ENCODE measurements around the gene OR4K1. TPM values are rescaled to one million over a fixed set of nuclear protein-coding genes. Genes with fewer than 3 reads are reported as not detected.

Gene OR4K1
- total and polyA plus RNA-seq, 9 of the 15 experiments (the other 6 are each of a cell fraction or from before 2014, with no cell fraction given): not detected

DNA sequence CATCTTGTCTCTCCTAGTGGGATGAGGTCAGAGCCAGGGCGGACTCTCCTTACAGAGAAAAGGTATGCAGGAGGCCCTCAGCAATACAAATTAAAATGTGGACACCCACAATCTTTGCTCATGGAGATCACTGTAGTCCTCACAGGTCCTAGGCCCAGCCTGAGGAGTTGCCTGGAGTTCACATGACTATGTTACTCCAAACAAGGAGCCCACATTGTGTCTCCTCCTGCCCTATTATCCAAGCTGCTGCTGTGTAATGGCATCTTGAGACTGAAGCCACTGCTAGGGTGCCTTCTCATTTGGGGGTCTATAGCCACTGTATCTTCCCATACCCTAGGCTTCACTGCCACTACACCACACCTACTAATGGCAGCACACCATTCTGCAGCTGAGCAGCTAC is 11.0 kb downstream of the OR4K1 start:
- Histone ChIP-seq H3K4me1 (replicated peaks in 1 of 2; ENCODE audit: control insufficient read depth in 2 of 2, insufficient read depth in 2 of 2, low read length in 2 of 2) (no peaks in the 10 kb centered on the region), H3K27me3 (ENCODE audit: control insufficient read depth in 2 of 2, insufficient read depth in 2 of 2, low read length in 2 of 2) (no peaks in the 10 kb centered on the region), H3K4me2 (ENCODE audit: insufficient read depth, low read length) (no peak overlapping the region), H3K79me2 (ENCODE audit: control insufficient read depth, insufficient read depth, low read length) (no peaks in the 10 kb centered on the region), H3K27ac (ENCODE audit: extremely low read depth, low read depth, low read length) (no peak overlapping the region), H3K36me3 (ENCODE audit: control insufficient read depth, insufficient read depth, low read length) (no peaks in the 10 kb centered on the region), H2AFZ (ENCODE audit: low read depth, low read length) (no peak overlapping the region), H3K9me1 (ENCODE audit: control insufficient read depth, insufficient read depth, low read length) (no peaks in the 10 kb centered on the region), H3K9me3 (replicated peaks; ENCODE audit: control insufficient read depth, insufficient read depth, low read depth, low read length) (no peaks in the 10 kb centered on the region), H3K4me3 (no peak overlapping the region), H4K20me1 (replicated peaks; ENCODE audit: control insufficient read depth, insufficient read depth, low read length) (no peaks in the 10 kb centered on the region), H3K9ac (ENCODE audit: insufficient read depth in 1 of 2, low read depth in 2 of 2, low read length in 2 of 2) (no peak overlapping the region)
- ATAC-seq: no peak
- no peak for FAIRE-seq
- intact Hi-C loops (cut with micrococcal nuclease) (no loop called here), in situ Hi-C loops (cut with MboI) (no loop called here)
- WGBS (ENCODE audit: insufficient coverage, low coverage, missing lambda C conversion rate): 19% methylated on average over 1 of the region's 1 CpG
- POLR2A ChIA-PET: interaction anchor here (1.2 kb wide), 1 partner anchor 34 kb away, joined by 3 read pairs; no protein-coding TSS in a partner anchor
- CTCF ChIA-PET (ENCODE audit: low intra/inter-chr PET ratio): no interaction called here
- no TSS peak for BruUV-seq (replicated peaks)
- DNase-seq (ENCODE audit: extremely low read depth in 1 of 4, low spot score in 3 of 4): no peak
- TF ChIP-seq ZNF707 (CRISPR knock-in tag; conservative IDR thresholded peaks at IDR 0.05): no peak
- TF ChIP-seq, protein P1, sequence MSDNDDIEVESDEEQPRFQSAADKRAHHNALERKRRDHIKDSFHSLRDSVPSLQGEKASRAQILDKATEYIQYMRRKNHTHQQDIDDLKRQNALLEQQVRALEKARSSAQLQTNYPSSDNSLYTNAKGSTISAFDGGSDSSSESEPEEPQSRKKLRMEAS (CRISPR knock-in tag; IDR thresholded peaks at IDR 0.05): no peak
- no peak for TF ChIP-seq ZNF79 (CRISPR knock-in tag; IDR thresholded peaks at IDR 0.05; ENCODE audit: low read depth)
- TF ChIP-seq ZNF140 (CRISPR knock-in tag; IDR thresholded peaks at IDR 0.05): no peak
- no peak for TF ChIP-seq RREB1 (CRISPR knock-in tag; IDR thresholded peaks at IDR 0.05)
- no peak for TF ChIP-seq STAT5A (IDR thresholded peaks at IDR 0.05; ENCODE audit: borderline replicate concordance, low read length)
- TF ChIP-seq, protein P2, sequence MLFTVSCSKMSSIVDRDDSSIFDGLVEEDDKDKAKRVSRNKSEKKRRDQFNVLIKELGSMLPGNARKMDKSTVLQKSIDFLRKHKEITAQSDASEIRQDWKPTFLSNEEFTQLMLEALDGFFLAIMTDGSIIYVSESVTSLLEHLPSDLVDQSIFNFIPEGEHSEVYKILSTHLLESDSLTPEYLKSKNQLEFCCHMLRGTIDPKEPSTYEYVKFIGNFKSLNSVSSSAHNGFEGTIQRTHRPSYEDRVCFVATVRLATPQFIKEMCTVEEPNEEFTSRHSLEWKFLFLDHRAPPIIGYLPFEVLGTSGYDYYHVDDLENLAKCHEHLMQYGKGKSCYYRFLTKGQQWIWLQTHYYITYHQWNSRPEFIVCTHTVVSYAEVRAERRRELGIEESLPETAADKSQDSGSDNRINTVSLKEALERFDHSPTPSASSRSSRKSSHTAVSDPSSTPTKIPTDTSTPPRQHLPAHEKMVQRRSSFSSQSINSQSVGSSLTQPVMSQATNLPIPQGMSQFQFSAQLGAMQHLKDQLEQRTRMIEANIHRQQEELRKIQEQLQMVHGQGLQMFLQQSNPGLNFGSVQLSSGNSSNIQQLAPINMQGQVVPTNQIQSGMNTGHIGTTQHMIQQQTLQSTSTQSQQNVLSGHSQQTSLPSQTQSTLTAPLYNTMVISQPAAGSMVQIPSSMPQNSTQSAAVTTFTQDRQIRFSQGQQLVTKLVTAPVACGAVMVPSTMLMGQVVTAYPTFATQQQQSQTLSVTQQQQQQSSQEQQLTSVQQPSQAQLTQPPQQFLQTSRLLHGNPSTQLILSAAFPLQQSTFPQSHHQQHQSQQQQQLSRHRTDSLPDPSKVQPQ (CRISPR knock-in tag; IDR thresholded peaks at IDR 0.05; ENCODE audit: borderline replicate concordance): no peak
- no peak for TF ChIP-seq ZNF12 (CRISPR knock-in tag; IDR thresholded peaks at IDR 0.05)
- no peak for TF ChIP-seq RBM22 (IDR thresholded peaks at IDR 0.05; ENCODE audit: low read depth, low read length, poor library complexity, severe bottlenecking)
- TF ChIP-seq SREBF1 (IDR thresholded peaks at IDR 0.05; ENCODE audit: borderline replicate concordance, low read depth, low read length): no peak
- TF ChIP-seq MCM3 (IDR thresholded peaks at IDR 0.05): no peak
- TF ChIP-seq ZNF696 (CRISPR knock-in tag; conservative IDR thresholded peaks at IDR 0.05): no peak
- no peak for TF ChIP-seq GATA2 (CRISPR knock-in tag; IDR thresholded peaks at IDR 0.05)
- TF ChIP-seq BRD9 (IDR thresholded peaks at IDR 0.05; ENCODE audit: low read depth, partially characterized antibody): no peak
